NOMO-1 (cell line): Measurements from ENCODE around the gene ITGA11.

ENCODE experiments used
- DNase-seq, 2 experiments: peaks; one replicate each; lab custom pipeline; 2025; ENCODE audit not compliant: unreplicated experiment in 2 of 2; lab: John Stamatoyannopoulos, UW

The ITGA11 gene

GRCh38 chr15:68447209-68447608 lies 15.2 kb upstream of the ITGA11 start:
- DNase-seq, result no peak

- no peak for DNase-seq
Observed at GRCh38 chr15:68445351-68445750, 13.4 kb upstream of the ITGA11 start.

- DNase-seq, result no peak
Observed at GRCh38 chr15:68444336-68444735, 12.4 kb upstream of the ITGA11 start.

GRCh38 chr15:68442903-68443302 lies 10.9 kb upstream of the ITGA11 start:
- no peak for DNase-seq

GRCh38 chr15:68442041-68442440 lies 10.1 kb upstream of the ITGA11 start:
- DNase-seq, result no peak

- DNase-seq, result no peak
Observed at GRCh38 chr15:68441045-68441743, 9.2 kb upstream of the ITGA11 start.

- no peak for DNase-seq
Observed at GRCh38 chr15:68440136-68440535, 8.2 kb upstream of the ITGA11 start.

- DNase-seq, result no peak
Observed at GRCh38 chr15:68439506-68439905, 7.5 kb upstream of the ITGA11 start.

GRCh38 chr15:68436680-68437079 lies 4.7 kb upstream of the ITGA11 start:
- no peak for DNase-seq

GRCh38 chr15:68435966-68436365 lies 4.0 kb upstream of the ITGA11 start:
- no peak for DNase-seq

GRCh38 chr15:68434021-68434420 lies 2.1 kb upstream of the ITGA11 start:
- DNase-seq, result no peak

GRCh38 chr15:68433551-68433950 lies 1.6 kb upstream of the ITGA11 start:
- no peak for DNase-seq

- no peak for DNase-seq
Observed at GRCh38 chr15:68432441-68433064, 590 bp upstream of the ITGA11 start.

- no peak for DNase-seq
Observed at GRCh38 chr15:68431037-68431791, 749 bp downstream of the ITGA11 start.

GRCh38 chr15:68430471-68431036 lies 1.4 kb downstream of the ITGA11 start:
- DNase-seq, result no peak

- no peak for DNase-seq
Observed at GRCh38 chr15:68429691-68430470, 2.1 kb downstream of the ITGA11 start.

- DNase-seq, result no peak
Observed at GRCh38 chr15:68428431-68428940, 3.5 kb downstream of the ITGA11 start.

- no peak for DNase-seq
Observed at GRCh38 chr15:68427963-68428362, 4.0 kb downstream of the ITGA11 start.

GRCh38 chr15:68427366-68427765 lies 4.6 kb downstream of the ITGA11 start:
- DNase-seq, result peak; percentile 12 to 22

- no peak for DNase-seq
Observed at GRCh38 chr15:68426116-68426515, 5.8 kb downstream of the ITGA11 start.
